ENCODE measurements around the gene SLC6A2. TPM values are rescaled to one million over a fixed set of nuclear protein-coding genes. Genes with fewer than 3 reads are reported as not detected.

SLC6A2 gene
- total RNA-seq, 1 donor from 2014 or later = not detected

GRCh38 chr16:55643161-55643970, 12.4 kb upstream of the SLC6A2 start:
- H3K27me3 ChIP-seq (ENCODE audit: control insufficient read depth, insufficient read depth, low read length) = no peaks in the 10 kb centered on the region
- TF ChIP-seq CTCF (IDR thresholded peaks at IDR 0.05; ENCODE audit: insufficient read depth, low read length, poor library complexity, severe bottlenecking) = peak; percentile 1
- DNase-seq (ENCODE audit: low read depth) = no peak
- H3K36me3 ChIP-seq (ENCODE audit: control insufficient read depth, insufficient read depth, low read length) = no peaks in the 10 kb centered on the region
- no peak overlapping the region for H3K4me3 ChIP-seq (ENCODE audit: low read depth, low read length)

- no peaks in the 10 kb centered on the region for H3K27me3 ChIP-seq (ENCODE audit: control insufficient read depth, insufficient read depth, low read length)
- no peak for TF ChIP-seq CTCF (IDR thresholded peaks at IDR 0.05; ENCODE audit: insufficient read depth, low read length, poor library complexity, severe bottlenecking)
- no peak for DNase-seq (ENCODE audit: low read depth)
- H3K36me3 ChIP-seq (ENCODE audit: control insufficient read depth, insufficient read depth, low read length) = no peaks in the 10 kb centered on the region
- H3K4me3 ChIP-seq (ENCODE audit: low read depth, low read length) = no peak overlapping the region
Measured at GRCh38 chr16:55645986-55646385, 9.8 kb upstream of the SLC6A2 start.

GRCh38 chr16:55647343-55647742, 8.4 kb upstream of the SLC6A2 start:
- TF ChIP-seq CTCF (IDR thresholded peaks at IDR 0.05; ENCODE audit: insufficient read depth, low read length, poor library complexity, severe bottlenecking) = no peak
- peaks cover 4% of the 10 kb centered on the region for H3K27me3 ChIP-seq (ENCODE audit: control insufficient read depth, insufficient read depth, low read length)
- DNase-seq (ENCODE audit: low read depth) = no peak

GRCh38 chr16:55647798-55648197, 8.0 kb upstream of the SLC6A2 start:
- no peak for TF ChIP-seq CTCF (IDR thresholded peaks at IDR 0.05; ENCODE audit: insufficient read depth, low read length, poor library complexity, severe bottlenecking)
- peaks cover 5% of the 10 kb centered on the region for H3K27me3 ChIP-seq (ENCODE audit: control insufficient read depth, insufficient read depth, low read length)

More at GRCh38 chr16:55647343-55647742, 8.4 kb upstream of the SLC6A2 start:
- no peak overlapping the region for H3K4me3 ChIP-seq (ENCODE audit: low read depth, low read length)
- no peaks in the 10 kb centered on the region for H3K36me3 ChIP-seq (ENCODE audit: control insufficient read depth, insufficient read depth, low read length)

GRCh38 chr16:55651841-55652824, 3.7 kb upstream of the SLC6A2 start:
- Histone ChIP-seq H3K27me3 (ENCODE audit: control insufficient read depth, insufficient read depth, low read length) (peaks cover 35% of the 10 kb centered on the region), H3K36me3 (ENCODE audit: control insufficient read depth, insufficient read depth, low read length) (no peaks in the 10 kb centered on the region), H3K4me3 (ENCODE audit: low read depth, low read length) (no peak overlapping the region)
- DNase-seq (ENCODE audit: low read depth) = no peak
- TF ChIP-seq CTCF (IDR thresholded peaks at IDR 0.05; ENCODE audit: insufficient read depth, low read length, poor library complexity, severe bottlenecking) = no peak

More at GRCh38 chr16:55647798-55648197, 8.0 kb upstream of the SLC6A2 start:
- no peaks in the 10 kb centered on the region for H3K36me3 ChIP-seq (ENCODE audit: control insufficient read depth, insufficient read depth, low read length)
- DNase-seq (ENCODE audit: low read depth) = no peak
- H3K4me3 ChIP-seq (ENCODE audit: low read depth, low read length) = no peak overlapping the region

Data from kidney epithelial cell (primary cell).